ENCODE results near the gene RBM33.

RBM33 gene

GRCh38 chr7:155763691-155764437 lies 119.4 kb downstream of the RBM33 start:
- FAIRE-seq = peak; percentile 89
- DNase-seq (ENCODE audit: insufficient read length, low spot score) = peak; percentile 52

- DNase-seq (ENCODE audit: insufficient read length, low spot score) (no peak), FAIRE-seq (peak; percentile 76)
Measured at GRCh38 chr7:155764438-155764793, 120.0 kb downstream of the RBM33 start.

- DNase-seq (ENCODE audit: insufficient read length, low spot score) = no peak
- no peak for FAIRE-seq
Measured at GRCh38 chr7:155765458-155765857, 121.0 kb downstream of the RBM33 start.

GRCh38 chr7:155766386-155766785 lies 121.9 kb downstream of the RBM33 start:
- FAIRE-seq (no peak), DNase-seq (ENCODE audit: insufficient read length, low spot score) (no peak)

GRCh38 chr7:155766966-155767916 lies 122.8 kb downstream of the RBM33 start:
- DNase-seq (ENCODE audit: insufficient read length, low spot score) (no peak), FAIRE-seq (no peak)

GRCh38 chr7:155769701-155770100 lies 125.2 kb downstream of the RBM33 start:
- no peak for FAIRE-seq
- no peak for DNase-seq (ENCODE audit: insufficient read length, low spot score)

GRCh38 chr7:155770241-155770640 lies 125.8 kb downstream of the RBM33 start:
- DNase-seq (ENCODE audit: insufficient read length, low spot score) (no peak), FAIRE-seq (no peak)

- FAIRE-seq (no peak), DNase-seq (ENCODE audit: insufficient read length, low spot score) (no peak)
Measured at GRCh38 chr7:155773531-155773930, 129.1 kb downstream of the RBM33 start.

- DNase-seq (ENCODE audit: insufficient read length, low spot score) (no peak), FAIRE-seq (no peak)
Measured at GRCh38 chr7:155774947-155775346, 130.5 kb downstream of the RBM33 start.

- FAIRE-seq = no peak
- no peak for DNase-seq (ENCODE audit: insufficient read length, low spot score)
Measured at GRCh38 chr7:155775691-155776090, 131.2 kb downstream of the RBM33 start.

- DNase-seq (ENCODE audit: insufficient read length, low spot score) = no peak
- no peak for FAIRE-seq
Measured at GRCh38 chr7:155776606-155777005, 132.1 kb downstream of the RBM33 start.

- DNase-seq (ENCODE audit: insufficient read length, low spot score) (no peak), FAIRE-seq (no peak)
Measured at GRCh38 chr7:155778349-155778748, 133.9 kb downstream of the RBM33 start.

- FAIRE-seq (no peak), DNase-seq (ENCODE audit: insufficient read length, low spot score) (no peak)
Measured at GRCh38 chr7:155780884-155781283, 136.4 kb downstream of the RBM33 start.

GRCh38 chr7:155781433-155781832 lies 137.0 kb downstream of the RBM33 start:
- FAIRE-seq = no peak
- DNase-seq (ENCODE audit: insufficient read length, low spot score) = no peak

- no peak for FAIRE-seq
- DNase-seq (ENCODE audit: insufficient read length, low spot score) = no peak
Measured at GRCh38 chr7:155782466-155782865, 138.0 kb downstream of the RBM33 start.

- no peak for DNase-seq (ENCODE audit: insufficient read length, low spot score)
- no peak for FAIRE-seq
Measured at GRCh38 chr7:155785536-155785935, 141.1 kb downstream of the RBM33 start.

- DNase-seq (ENCODE audit: insufficient read length, low spot score) (no peak), FAIRE-seq (no peak)
Measured at GRCh38 chr7:155786491-155786890, 142.0 kb downstream of the RBM33 start.

GRCh38 chr7:155787171-155787851 lies 142.8 kb downstream of the RBM33 start:
- FAIRE-seq (no peak), DNase-seq (ENCODE audit: insufficient read length, low spot score) (no peak)

- FAIRE-seq (no peak), DNase-seq (ENCODE audit: insufficient read length, low spot score) (no peak)
Measured at GRCh38 chr7:155788616-155789000, 144.1 kb downstream of the RBM33 start.

- no peak for DNase-seq (ENCODE audit: insufficient read length, low spot score)
- no peak for FAIRE-seq
Measured at GRCh38 chr7:155789001-155789725, 144.7 kb downstream of the RBM33 start.

- DNase-seq (ENCODE audit: insufficient read length, low spot score) (no peak), FAIRE-seq (no peak)
Measured at GRCh38 chr7:155790666-155791065, 146.2 kb downstream of the RBM33 start.

Measured in GM19239 (cell line).